HepG2 (cell line): ENCODE data around the gene FGF19. TPM values are rescaled to one million over a fixed set of nuclear protein-coding genes. Genes with fewer than 3 reads are reported as not detected.

Source experiments
- ATAC-seq: fragments of 200-7000 bp; cut with Tn5 transposase; 3 replicates; pipeline ENCODE4 v1.9.1; 2020; ENCODE audit warnings: mild to moderate bottlenecking, moderate library complexity
- BruUV-seq: library from RNA; stranded (reverse); fragments of 400-500 nt; replicated peaks from 2 replicates; lab custom pipeline; 2021; lab: Mats Ljungman, UMichigan
- CTCF ChIA-PET: fragments of 300-600 bp; formaldehyde crosslinking; extraction: SDS; loops from one replicate; lab custom pipeline; 2021; ENCODE audit warnings: low total read pairs, inconsistent platforms, low intra/inter-chr PET ratio; lab: Yijun Ruan, JAX
- POLR2A ChIA-PET: fragments of 350-600 bp; sonication (Branson Sonifier 250); formaldehyde crosslinking; loops from one replicate; lab custom pipeline; 2020; ENCODE audit warnings: antibody characterized with exemption, inconsistent platforms; lab: Yijun Ruan, JAX
- DNase-seq: peaks from one replicate; pipeline ENCODE4 v3.0.0-alpha.2; 2015; ENCODE audit warnings: low spot score
- FAIRE-seq: peaks from 3 replicates; lab custom pipeline; 2011; peaks lifted over from hg19 to GRCh38; lab: Jason Lieb, UNC
- H2AFZ ChIP-seq: one replicate; pipeline ENCODE4 v1.6.1; 2011; ENCODE audit warnings: low read length, inconsistent platforms
- H3K27ac ChIP-seq: fragments of 300-600 bp; 3 replicates; pipeline ENCODE4 v1.8.0; 2011; ENCODE audit warnings: mixed run types, mild to moderate bottlenecking, mixed read lengths, low read length, inconsistent platforms; ENCODE audit not compliant: insufficient read depth; ENCODE audit errors: extremely low read length
- H3K27me3 ChIP-seq, 2 experiments: fragments of 200-600 bp in 1 of 2; 2 replicates in 1 of 2; 3 replicates in 1 of 2; pipeline versions ENCODE4 v1.6.0 to v1.8.0; 2011; ENCODE audit warnings: low read length in 2 of 2, mild to moderate bottlenecking in 2 of 2, moderate library complexity in 2 of 2, inconsistent platforms in 1 of 2; ENCODE audit not compliant: insufficient read depth in 2 of 2, control insufficient read depth in 1 of 2
- H3K36me3 ChIP-seq, 2 experiments: fragments of 200-600 bp in 1 of 2; replicated peaks in 1 of 2; 2 replicates in 1 of 2; 3 replicates in 1 of 2; pipeline versions ENCODE4 v1.5.1 to v1.8.0; 2011; ENCODE audit warnings: low read length in 2 of 2, inconsistent platforms in 1 of 2; ENCODE audit not compliant: insufficient read depth in 2 of 2, control insufficient read depth in 1 of 2
- H3K4me1 ChIP-seq: 2 replicates; pipeline ENCODE4 v1.5.1; 2012; ENCODE audit warnings: low read length, inconsistent platforms; ENCODE audit not compliant: insufficient read depth
- H3K4me2 ChIP-seq: 2 replicates; pipeline ENCODE4 v1.6.0; 2011; ENCODE audit warnings: low read depth, low read length, inconsistent platforms
- H3K4me3 ChIP-seq, 3 experiments: fragments of 200-600 bp in 1 of 3; sonication (generic), shearing (Covaris generic) in 1 of 3; replicated peaks in 1 of 3; 2 replicates each; pipeline ENCODE4 v1.5.1; 2011 to 2016; ENCODE audit warnings: low read length in 3 of 3, inconsistent platforms in 2 of 3, low read depth in 2 of 3, mild to moderate bottlenecking in 2 of 3, control low read depth in 1 of 3, mixed read lengths in 1 of 3; ENCODE audit not compliant: insufficient read depth in 1 of 3
- H3K79me2 ChIP-seq: one replicate; pipeline ENCODE4 v1.6.1; 2011; ENCODE audit warnings: low read length, inconsistent platforms; ENCODE audit not compliant: insufficient read depth
- H3K9ac ChIP-seq: 2 replicates; pipeline ENCODE4 v1.6.0; 2011; ENCODE audit warnings: mild to moderate bottlenecking, low read depth, low read length, inconsistent platforms; ENCODE audit not compliant: insufficient read depth
- H3K9me3 ChIP-seq: 2 replicates; pipeline ENCODE4 v1.5.1; 2012; ENCODE audit warnings: mild to moderate bottlenecking, low read length
- H4K20me1 ChIP-seq: 2 replicates; pipeline ENCODE4 v1.6.0; 2011; ENCODE audit warnings: inconsistent platforms, mild to moderate bottlenecking, low read length, moderate library complexity; ENCODE audit not compliant: insufficient read depth
- ATF7 ChIP-seq, 2 experiments: fragments of 450-650 bp in 1 of 2; sonication (generic) in 1 of 2; formaldehyde crosslinking in 1 of 2; IDR thresholded peaks; 2 replicates each; pipeline versions ENCODE4 v1.4.0 to v1.6.1; 2016 to 2020; ENCODE audit warnings: antibody characterized with exemption in 1 of 2, mild to moderate bottlenecking in 1 of 2, missing genetic modification reagents in 1 of 2
- EHMT2 ChIP-seq: fragments of 200-600 bp; sonication (generic); IDR thresholded peaks from 2 replicates; pipeline ENCODE4 v1.7.0; 2017; ENCODE audit warnings: antibody characterized with exemption, low read depth, low read length, borderline replicate concordance
- GATA4 ChIP-seq: sonication (generic); IDR thresholded peaks from 2 replicates; pipeline ENCODE4 v1.6.1; 2016; ENCODE audit warnings: antibody characterized with exemption, low read depth, borderline replicate concordance
- GATAD2A ChIP-seq: IDR thresholded peaks from 2 replicates; pipeline ENCODE4 v1.6.1; 2016
- KIAA2018 ChIP-seq: sonication (generic); formaldehyde crosslinking; IDR thresholded peaks from 2 replicates; pipeline ENCODE4 v1.5.0; 2020; ENCODE audit warnings: mild to moderate bottlenecking, missing genetic modification reagents, borderline replicate concordance
- TIGD3 ChIP-seq: sonication (generic); formaldehyde crosslinking; IDR thresholded peaks from 2 replicates; pipeline ENCODE4 v1.5.1; 2020; ENCODE audit warnings: mild to moderate bottlenecking, missing genetic modification reagents, borderline replicate concordance
- ZC3H13 ChIP-seq: sonication (generic); formaldehyde crosslinking; IDR thresholded peaks from 2 replicates; pipeline ENCODE4 v1.8.1; 2023; ENCODE audit warnings: mild to moderate bottlenecking, missing genetic modification reagents, moderate library complexity
- ZNF256 ChIP-seq: sonication (generic); formaldehyde crosslinking; conservative IDR thresholded peaks from 2 replicates; pipeline ENCODE4 v1.4.0; 2020; ENCODE audit warnings: missing genetic modification reagents
- ZNF260 ChIP-seq: sonication (generic); formaldehyde crosslinking; IDR thresholded peaks from 2 replicates; pipeline ENCODE4 v1.4.0; 2020; ENCODE audit warnings: missing genetic modification reagents, low read depth, mild to moderate bottlenecking, borderline replicate concordance
- ZNF280B ChIP-seq: sonication (generic); formaldehyde crosslinking; IDR thresholded peaks from 2 replicates; pipeline ENCODE4 v1.5.0; 2020; ENCODE audit warnings: missing genetic modification reagents, mild to moderate bottlenecking, borderline replicate concordance
- ZNF34 ChIP-seq: sonication (generic); formaldehyde crosslinking; IDR thresholded peaks from 2 replicates; pipeline ENCODE4 v1.4.0; 2020; ENCODE audit warnings: mild to moderate bottlenecking, missing genetic modification reagents, borderline replicate concordance
- ZNF879 ChIP-seq: sonication (generic); formaldehyde crosslinking; IDR thresholded peaks from 2 replicates; pipeline ENCODE4 v1.8.1; 2023; ENCODE audit warnings: missing genetic modification reagents
- WGBS: methylation state at CpG from one replicate; pipeline ENCODE4 v1.1.6; 2017; ENCODE audit warnings: low lambda C conversion rate; 5-methylcytosine and 5-hydroxymethylcytosine counted together
- in situ Hi-C: cut with HindIII; loops from 2 replicates; pipeline ENCODE4 v1.10.0; 2017; ENCODE audit warnings: low pct_unique_long_range_greater_than_20kb; ENCODE audit not compliant: extremely low pct_ligation_motif_present
- intact Hi-C: fragments of 100-400 bp; cut with micrococcal nuclease; formaldehyde crosslinking; loops from one replicate; pipeline ENCODE4 v1.10.0; 2022; ENCODE audit not compliant: unreplicated experiment
- polyA plus RNA-seq, 8 experiments: library from polyadenylated mRNA; depleted of rRNA in 3 of 8; stranded (reverse) in 7 of 8; unstranded in 1 of 8; fragments of >200 nt; fragmentation: Illumina TruSeq in 4 of 8; extraction: Trizol in 4 of 8; gene quantifications; 2 replicates each; pipeline versions ENCODE4 v1.2.1 to v1.2.3, GENCODE V29; 2011 to 2016; ENCODE audit warnings: low read depth in 4 of 8, missing spikeins in 1 of 8, mixed read lengths in 1 of 8; ENCODE audit not compliant: insufficient read depth in 1 of 8
- total RNA-seq, 5 experiments: library from RNA; depleted of rRNA; stranded (reverse); fragments of >200 nt; fragmentation: Illumina TruSeq; extraction: Trizol; gene quantifications; 2 replicates each; pipeline ENCODE4 v1.2.3, GENCODE V29; 2016; ENCODE audit warnings: low read depth in 1 of 5

FGF19 gene
- total and polyA plus RNA-seq, 2 of the 13 experiments (the other 11 are each of a cell fraction or from before 2014, with no cell fraction given), result 0.07 TPM; not detected in 1

- TF ChIP-seq KIAA2018 (CRISPR knock-in tag) (no peak), GATAD2A (CRISPR knock-in tag) (no peak), ATF7 (IDR thresholded peaks at IDR 0.05) (no peak), ATF7 (CRISPR knock-in tag; IDR thresholded peaks at IDR 0.05) (no peak)
Measured at GRCh38 chr11:69726481-69726880, 22.7 kb upstream of the FGF19 start (continued).

GRCh38 chr11:69726019-69726418, 22.2 kb upstream of the FGF19 start:
- ATAC-seq (no peak), FAIRE-seq (no peak), DNase-seq (no peak)
- Histone ChIP-seq H2AFZ (no peak overlapping the region), H3K9me3 (no peaks in the 10 kb centered on the region), H3K4me3 (no peak overlapping the region), H3K4me2 (no peak overlapping the region), H3K9ac (no peak overlapping the region), H3K4me1 (no peaks in the 10 kb centered on the region), H4K20me1 (no peaks in the 10 kb centered on the region), H3K27ac (no peak overlapping the region), H3K36me3 (no peaks in the 10 kb centered on the region), H3K27me3 (peaks cover 5 to 59% of the 10 kb centered on the region in 2 experiments), H3K79me2 (no peaks in the 10 kb centered on the region)
- BruUV-seq, result no TSS peak
- ChIA-PET POLR2A (no interaction called here), CTCF (no interaction called here)
- in situ Hi-C loops, result no loop called here
- 13% methylated on average over 6 of the region's 9 CpGs for WGBS
- intact Hi-C loops, result no loop called here
- TF ChIP-seq ZNF879 (CRISPR knock-in tag), result no peak
- no peak for TF ChIP-seq ZNF280B
- no peak for TF ChIP-seq TIGD3 (CRISPR knock-in tag)
- TF ChIP-seq ZNF256 (CRISPR knock-in tag), result no peak
- TF ChIP-seq ZC3H13, result no peak
- no peak for TF ChIP-seq ZNF34 (CRISPR knock-in tag)
- TF ChIP-seq ZNF260 (CRISPR knock-in tag), result no peak
- no peak for TF ChIP-seq GATA4
- TF ChIP-seq EHMT2, result no peak
